ENCODE data around the gene HS3ST3A1. TPM values are rescaled to one million over a fixed set of nuclear protein-coding genes. Genes with fewer than 3 reads are reported as not detected.

HS3ST3A1 gene
- total and polyA plus RNA-seq, 4 donors: 0.40 to 6.5 (median 2.5) TPM

DNA sequence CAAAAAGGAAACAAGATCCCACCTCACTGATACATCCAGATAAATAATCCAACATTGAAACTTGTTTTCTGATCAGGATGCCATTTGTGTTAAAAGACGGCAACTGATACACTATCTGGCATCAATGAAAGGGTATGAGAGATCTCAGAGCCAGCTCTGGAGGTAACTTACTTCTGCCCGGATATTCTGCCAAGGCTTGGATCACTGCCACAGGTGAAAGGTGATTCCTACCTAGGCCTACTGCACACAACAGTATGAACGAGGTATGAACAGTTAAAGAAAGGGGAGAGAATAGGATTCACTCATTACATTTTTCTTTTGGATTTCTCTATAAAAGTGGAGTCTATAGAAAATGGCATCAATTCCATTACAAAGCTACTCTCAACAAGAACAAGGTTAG is 136.1 kb downstream of the HS3ST3A1 start:
- no peaks in the 10 kb centered on the region for H3K4me1 ChIP-seq (ENCODE audit: control insufficient read depth in 4 of 4, insufficient read depth in 4 of 4, low read length in 3 of 4)
- TF ChIP-seq, protein P1, sequence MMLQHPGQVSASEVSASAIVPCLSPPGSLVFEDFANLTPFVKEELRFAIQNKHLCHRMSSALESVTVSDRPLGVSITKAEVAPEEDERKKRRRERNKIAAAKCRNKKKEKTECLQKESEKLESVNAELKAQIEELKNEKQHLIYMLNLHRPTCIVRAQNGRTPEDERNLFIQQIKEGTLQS (IDR thresholded peaks at IDR 0.05): no peak
- TF ChIP-seq GABPA (IDR thresholded peaks at IDR 0.05 in 1 of 2, conservative IDR thresholded peaks at IDR 0.05 in 1 of 2): no peak
- TF ChIP-seq, protein P2, sequence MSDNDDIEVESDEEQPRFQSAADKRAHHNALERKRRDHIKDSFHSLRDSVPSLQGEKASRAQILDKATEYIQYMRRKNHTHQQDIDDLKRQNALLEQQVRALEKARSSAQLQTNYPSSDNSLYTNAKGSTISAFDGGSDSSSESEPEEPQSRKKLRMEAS (IDR thresholded peaks at IDR 0.05): no peak
- no peak for TF ChIP-seq TAF1 (conservative IDR thresholded peaks at IDR 0.05)
- TF ChIP-seq FOXA1 (IDR thresholded peaks at IDR 0.05): no peak
- no peak for TF ChIP-seq EGR1 (IDR thresholded peaks at IDR 0.05; ENCODE audit: low read depth in 2 of 2)
- TF ChIP-seq, protein P3, sequence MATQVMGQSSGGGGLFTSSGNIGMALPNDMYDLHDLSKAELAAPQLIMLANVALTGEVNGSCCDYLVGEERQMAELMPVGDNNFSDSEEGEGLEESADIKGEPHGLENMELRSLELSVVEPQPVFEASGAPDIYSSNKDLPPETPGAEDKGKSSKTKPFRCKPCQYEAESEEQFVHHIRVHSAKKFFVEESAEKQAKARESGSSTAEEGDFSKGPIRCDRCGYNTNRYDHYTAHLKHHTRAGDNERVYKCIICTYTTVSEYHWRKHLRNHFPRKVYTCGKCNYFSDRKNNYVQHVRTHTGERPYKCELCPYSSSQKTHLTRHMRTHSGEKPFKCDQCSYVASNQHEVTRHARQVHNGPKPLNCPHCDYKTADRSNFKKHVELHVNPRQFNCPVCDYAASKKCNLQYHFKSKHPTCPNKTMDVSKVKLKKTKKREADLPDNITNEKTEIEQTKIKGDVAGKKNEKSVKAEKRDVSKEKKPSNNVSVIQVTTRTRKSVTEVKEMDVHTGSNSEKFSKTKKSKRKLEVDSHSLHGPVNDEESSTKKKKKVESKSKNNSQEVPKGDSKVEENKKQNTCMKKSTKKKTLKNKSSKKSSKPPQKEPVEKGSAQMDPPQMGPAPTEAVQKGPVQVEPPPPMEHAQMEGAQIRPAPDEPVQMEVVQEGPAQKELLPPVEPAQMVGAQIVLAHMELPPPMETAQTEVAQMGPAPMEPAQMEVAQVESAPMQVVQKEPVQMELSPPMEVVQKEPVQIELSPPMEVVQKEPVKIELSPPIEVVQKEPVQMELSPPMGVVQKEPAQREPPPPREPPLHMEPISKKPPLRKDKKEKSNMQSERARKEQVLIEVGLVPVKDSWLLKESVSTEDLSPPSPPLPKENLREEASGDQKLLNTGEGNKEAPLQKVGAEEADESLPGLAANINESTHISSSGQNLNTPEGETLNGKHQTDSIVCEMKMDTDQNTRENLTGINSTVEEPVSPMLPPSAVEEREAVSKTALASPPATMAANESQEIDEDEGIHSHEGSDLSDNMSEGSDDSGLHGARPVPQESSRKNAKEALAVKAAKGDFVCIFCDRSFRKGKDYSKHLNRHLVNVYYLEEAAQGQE (IDR thresholded peaks at IDR 0.05): no peak
- TF ChIP-seq RXRA (IDR thresholded peaks at IDR 0.05): no peak
- no peak for TF ChIP-seq NR2F2 (IDR thresholded peaks at IDR 0.05)
- TF ChIP-seq, protein P4, sequence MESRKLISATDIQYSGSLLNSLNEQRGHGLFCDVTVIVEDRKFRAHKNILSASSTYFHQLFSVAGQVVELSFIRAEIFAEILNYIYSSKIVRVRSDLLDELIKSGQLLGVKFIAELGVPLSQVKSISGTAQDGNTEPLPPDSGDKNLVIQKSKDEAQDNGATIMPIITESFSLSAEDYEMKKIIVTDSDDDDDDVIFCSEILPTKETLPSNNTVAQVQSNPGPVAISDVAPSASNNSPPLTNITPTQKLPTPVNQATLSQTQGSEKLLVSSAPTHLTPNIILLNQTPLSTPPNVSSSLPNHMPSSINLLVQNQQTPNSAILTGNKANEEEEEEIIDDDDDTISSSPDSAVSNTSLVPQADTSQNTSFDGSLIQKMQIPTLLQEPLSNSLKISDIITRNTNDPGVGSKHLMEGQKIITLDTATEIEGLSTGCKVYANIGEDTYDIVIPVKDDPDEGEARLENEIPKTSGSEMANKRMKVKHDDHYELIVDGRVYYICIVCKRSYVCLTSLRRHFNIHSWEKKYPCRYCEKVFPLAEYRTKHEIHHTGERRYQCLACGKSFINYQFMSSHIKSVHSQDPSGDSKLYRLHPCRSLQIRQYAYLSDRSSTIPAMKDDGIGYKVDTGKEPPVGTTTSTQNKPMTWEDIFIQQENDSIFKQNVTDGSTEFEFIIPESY (IDR thresholded peaks at IDR 0.05): no peak

DNA sequence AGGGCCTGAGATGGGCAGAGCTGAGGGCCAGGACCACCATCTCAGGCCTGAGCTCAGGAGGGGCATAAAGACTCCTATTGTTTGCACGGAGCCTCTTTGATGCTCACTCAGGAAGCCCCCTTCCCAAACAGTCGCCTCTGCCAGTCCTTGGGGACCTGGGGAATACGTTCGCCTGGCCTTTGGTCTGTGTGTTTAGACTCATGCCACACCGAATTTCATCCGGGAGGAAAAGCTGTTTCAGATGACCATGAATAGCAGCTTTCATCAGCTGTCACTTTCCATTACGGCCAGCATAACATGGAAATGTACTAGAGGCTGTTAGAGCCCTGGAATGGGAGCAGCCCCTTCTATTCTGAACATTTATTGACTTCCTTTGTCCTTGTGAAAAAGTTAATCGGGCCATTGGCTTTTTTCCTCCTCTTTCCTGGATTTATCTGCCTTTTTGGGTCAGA is 139.0 kb downstream of the HS3ST3A1 start:
- no peak for DNase-seq (ENCODE audit: low spot score)
- TF ChIP-seq RXRA (IDR thresholded peaks at IDR 0.05) (no peak), EGR1 (IDR thresholded peaks at IDR 0.05; ENCODE audit: low read depth in 2 of 2) (no peak), TAF1 (conservative IDR thresholded peaks at IDR 0.05) (no peak), FOXA2 (IDR thresholded peaks at IDR 0.05) (no peak)
- TF ChIP-seq, protein P5, sequence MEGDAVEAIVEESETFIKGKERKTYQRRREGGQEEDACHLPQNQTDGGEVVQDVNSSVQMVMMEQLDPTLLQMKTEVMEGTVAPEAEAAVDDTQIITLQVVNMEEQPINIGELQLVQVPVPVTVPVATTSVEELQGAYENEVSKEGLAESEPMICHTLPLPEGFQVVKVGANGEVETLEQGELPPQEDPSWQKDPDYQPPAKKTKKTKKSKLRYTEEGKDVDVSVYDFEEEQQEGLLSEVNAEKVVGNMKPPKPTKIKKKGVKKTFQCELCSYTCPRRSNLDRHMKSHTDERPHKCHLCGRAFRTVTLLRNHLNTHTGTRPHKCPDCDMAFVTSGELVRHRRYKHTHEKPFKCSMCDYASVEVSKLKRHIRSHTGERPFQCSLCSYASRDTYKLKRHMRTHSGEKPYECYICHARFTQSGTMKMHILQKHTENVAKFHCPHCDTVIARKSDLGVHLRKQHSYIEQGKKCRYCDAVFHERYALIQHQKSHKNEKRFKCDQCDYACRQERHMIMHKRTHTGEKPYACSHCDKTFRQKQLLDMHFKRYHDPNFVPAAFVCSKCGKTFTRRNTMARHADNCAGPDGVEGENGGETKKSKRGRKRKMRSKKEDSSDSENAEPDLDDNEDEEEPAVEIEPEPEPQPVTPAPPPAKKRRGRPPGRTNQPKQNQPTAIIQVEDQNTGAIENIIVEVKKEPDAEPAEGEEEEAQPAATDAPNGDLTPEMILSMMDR (IDR thresholded peaks at IDR 0.05; ENCODE audit: low read depth, low read length, missing input control): no peak
- Histone ChIP-seq H3K9ac (ENCODE audit: low read depth in 1 of 2, low read length in 2 of 2) (no peak overlapping the region), H3K27me3 (ENCODE audit: control insufficient read depth in 4 of 4, insufficient read depth in 4 of 4, low read length in 3 of 4) (no peaks in the 10 kb centered on the region), H3K4me1 (ENCODE audit: control insufficient read depth in 4 of 4, insufficient read depth in 4 of 4, low read length in 3 of 4) (no peaks in the 10 kb centered on the region), H3K9me3 (ENCODE audit: control insufficient read depth in 4 of 4, low read length in 3 of 4) (no peaks in the 10 kb centered on the region), H3K27ac (ENCODE audit: low read depth in 1 of 2, low read length in 2 of 2) (no peak overlapping the region), H3K4me3 (ENCODE audit: low read depth in 1 of 3, low read length in 3 of 3) (no peak overlapping the region), H3K36me3 (ENCODE audit: control insufficient read depth in 4 of 4, insufficient read depth in 3 of 4, low read depth in 1 of 4, low read length in 3 of 4) (no peaks in the 10 kb centered on the region)
- WGBS: 86% methylated on average over 8 of the region's 8 CpGs

More for the DNA sequence above, 136.1 kb downstream of the HS3ST3A1 start:
- WGBS: 44% methylated on average over 3 of the region's 3 CpGs
- Histone ChIP-seq H3K27ac (ENCODE audit: low read depth in 1 of 2, low read length in 2 of 2) (no peak overlapping the region), H3K9ac (ENCODE audit: low read depth in 1 of 2, low read length in 2 of 2) (no peak overlapping the region), H3K36me3 (ENCODE audit: control insufficient read depth in 4 of 4, insufficient read depth in 3 of 4, low read depth in 1 of 4, low read length in 3 of 4) (no peaks in the 10 kb centered on the region), H3K27me3 (ENCODE audit: control insufficient read depth in 4 of 4, insufficient read depth in 4 of 4, low read length in 3 of 4) (no peaks in the 10 kb centered on the region), H3K9me3 (ENCODE audit: control insufficient read depth in 4 of 4, low read length in 3 of 4) (no peaks in the 10 kb centered on the region), H3K4me3 (ENCODE audit: low read depth in 1 of 3, low read length in 3 of 3) (no peak overlapping the region)
- no peak for DNase-seq (ENCODE audit: low spot score)
